Natural killer cell (primary cell): ENCODE measurements around the gene SH3RF2. TPM values are rescaled to one million over a fixed set of nuclear protein-coding genes. Genes with fewer than 3 reads are reported as not detected.

Source experiments
- ATAC-seq, 3 donors: fragments of 150-1000 bp in 2 of 3; fragments of 200-7000 bp in 1 of 3; cut with Tn5 transposase; 1 replicate in 1 of 3; 2 replicates in 2 of 3; pipeline ENCODE4 v1.10.0; 2021; ENCODE audit warnings: mild to moderate bottlenecking in 2 of 3, moderate library complexity in 2 of 3
- DNase-seq, 2 donors: peaks; one replicate each; pipeline versions ENCODE4 v3.0.0 to v3.0.0-alpha.2; 2013 to 2021; ENCODE audit warnings: mixed read lengths in 1 of 2
- H3K27ac ChIP-seq: one replicate; pipeline ENCODE4 v1.5.1; 2013; ENCODE audit warnings: mild to moderate bottlenecking, low read length
- H3K27me3 ChIP-seq: one replicate; pipeline ENCODE4 v1.6.1; 2013; ENCODE audit warnings: low read length; ENCODE audit not compliant: control insufficient read depth, insufficient read depth
- H3K36me3 ChIP-seq: one replicate; pipeline ENCODE4 v1.6.1; 2013; ENCODE audit warnings: low read length; ENCODE audit not compliant: control insufficient read depth, insufficient read depth
- H3K4me1 ChIP-seq: one replicate; pipeline ENCODE4 v1.6.1; 2013; ENCODE audit warnings: low read length; ENCODE audit not compliant: control insufficient read depth, insufficient read depth
- H3K4me3 ChIP-seq: one replicate; pipeline ENCODE4 v1.5.1; 2013; ENCODE audit warnings: low read length
- H3K9me3 ChIP-seq: one replicate; pipeline ENCODE4 v1.6.1; 2013; ENCODE audit warnings: low read length; ENCODE audit not compliant: control insufficient read depth, insufficient read depth
- H3K27ac Mint-ChIP-seq, 2 donors: one replicate each; pipeline ENCODE4 v1.8.0; 2022; ENCODE audit warnings: mild to moderate bottlenecking in 2 of 2, mixed read lengths in 2 of 2, moderate library complexity in 1 of 2
- H3K27me3 Mint-ChIP-seq, 2 donors: one replicate each; pipeline ENCODE4 v1.8.0; 2022; ENCODE audit warnings: low read depth in 2 of 2, mixed read lengths in 2 of 2
- H3K36me3 Mint-ChIP-seq: one replicate; pipeline ENCODE4 v1.8.0; 2022; ENCODE audit warnings: mixed read lengths
- H3K4me1 Mint-ChIP-seq, 2 donors: one replicate each; pipeline ENCODE4 v1.8.0; 2022; ENCODE audit warnings: mixed read lengths in 2 of 2
- H3K4me3 Mint-ChIP-seq: one replicate; pipeline ENCODE4 v1.8.0; 2022; ENCODE audit warnings: mild to moderate bottlenecking, moderate library complexity, mixed read lengths
- H3K9me3 Mint-ChIP-seq, 2 donors: one replicate each; pipeline ENCODE4 v1.8.0; 2022; ENCODE audit warnings: mixed read lengths in 2 of 2
- CTCF ChIP-seq: fragments of 200-600 bp; IDR thresholded peaks from one replicate; pipeline ENCODE4 v1.8.0; 2022; ENCODE audit warnings: antibody characterized with exemption
- WGBS: methylation state at CpG from one replicate; pipeline ENCODE4 v1.1.7; 2013; ENCODE audit warnings: missing lambda C conversion rate; ENCODE audit not compliant: insufficient coverage; 5-methylcytosine and 5-hydroxymethylcytosine counted together
- intact Hi-C: fragments of 100-400 bp; cut with micrococcal nuclease; formaldehyde crosslinking; loops from one replicate; pipeline ENCODE4 v1.14.2; 2022
- total RNA-seq, 4 donors: library from RNA; stranded (reverse); fragments of 120-200 nt in 1 of 4; gene quantifications; one replicate each; pipeline versions ENCODE4 v1.2.3 to v1.2.4, GENCODE V29; 2013 to 2022

SH3RF2 gene
- total RNA-seq, 3 donors from 2014 or later (not counting 1 experiment from before 2014, with no cell fraction given) = 0.28 to 0.35 TPM; not detected in 1

- Histone ChIP-seq H3K27ac (no peak overlapping the region), H3K4me3 (no peak overlapping the region), H3K4me1 (no peaks in the 10 kb centered on the region), H3K27me3 (no peaks in the 10 kb centered on the region), H3K36me3 (no peaks in the 10 kb centered on the region), H3K9me3 (no peaks in the 10 kb centered on the region)
- no peaks in the 10 kb centered on the region for H3K27me3 Mint-ChIP-seq
- H3K4me3 Mint-ChIP-seq = no peak overlapping the region
- no peak overlapping the region for H3K27ac Mint-ChIP-seq
- DNase-seq (no peak), ATAC-seq (no peak)
- intact Hi-C loops = no loop called here
- no peaks in the 10 kb centered on the region for H3K36me3 Mint-ChIP-seq
- H3K4me1 Mint-ChIP-seq = no peaks in the 10 kb centered on the region
- 86% methylated on average over 6 of the region's 7 CpGs for WGBS
- no peaks in the 10 kb centered on the region for H3K9me3 Mint-ChIP-seq
- TF ChIP-seq CTCF = no peak
Measured at GRCh38 chr5:145976431-145977155, 40.2 kb downstream of the SH3RF2 start.

- Histone ChIP-seq H3K36me3 (no peaks in the 10 kb centered on the region), H3K4me3 (no peak overlapping the region), H3K27ac (no peak overlapping the region), H3K9me3 (no peaks in the 10 kb centered on the region), H3K4me1 (no peaks in the 10 kb centered on the region), H3K27me3 (no peaks in the 10 kb centered on the region)
- Mint-ChIP-seq H3K9me3 (no peaks in the 10 kb centered on the region), H3K27me3 (no peaks in the 10 kb centered on the region), H3K4me1 (no peaks in the 10 kb centered on the region), H3K4me3 (no peak overlapping the region), H3K36me3 (no peaks in the 10 kb centered on the region), H3K27ac (no peak overlapping the region)
- DNase-seq (no peak), ATAC-seq (no peak)
- no peak for TF ChIP-seq CTCF
- intact Hi-C loops = no loop called here
- WGBS = 86% methylated on average over 2 of the region's 3 CpGs
Measured at GRCh38 chr5:145978171-145978570, 41.8 kb downstream of the SH3RF2 start.

- DNase-seq = no peak
- no peak for ATAC-seq
- no peaks in the 10 kb centered on the region for H3K9me3 Mint-ChIP-seq
- no peaks in the 10 kb centered on the region for H3K9me3 ChIP-seq
- TF ChIP-seq CTCF = no peak
- H3K36me3 ChIP-seq = no peaks in the 10 kb centered on the region
- no CpG with 5 or more reads among the region's 1 CpG for WGBS
- H3K36me3 Mint-ChIP-seq = no peaks in the 10 kb centered on the region
- no peak overlapping the region for H3K27ac ChIP-seq
- no peaks in the 10 kb centered on the region for H3K4me1 ChIP-seq
- intact Hi-C loops = no loop called here
- no peaks in the 10 kb centered on the region for H3K27me3 ChIP-seq
- H3K4me3 Mint-ChIP-seq = no peak overlapping the region
- H3K4me3 ChIP-seq = no peak overlapping the region
- no peaks in the 10 kb centered on the region for H3K27me3 Mint-ChIP-seq
- H3K4me1 Mint-ChIP-seq = no peaks in the 10 kb centered on the region
- no peak overlapping the region for H3K27ac Mint-ChIP-seq
Measured at GRCh38 chr5:145978708-145979107, 42.3 kb downstream of the SH3RF2 start.
